IMR-90 (cell line): ENCODE data around the gene ABCA2. TPM values are rescaled to one million over a fixed set of nuclear protein-coding genes. Genes with fewer than 3 reads are reported as not detected.

ENCODE experiments used
- ATAC-seq: fragments of 200-7000 bp; cut with Tn5 transposase; 2 replicates; pipeline ENCODE4 v1.9.1; 2020; ENCODE audit warnings: low read depth, mild to moderate bottlenecking, moderate library complexity
- BruUV-seq: library from RNA; stranded (reverse); fragments of 400-500 nt; replicated peaks from 2 replicates; lab custom pipeline; 2021; lab: Mats Ljungman, UMichigan
- CTCF ChIA-PET: fragments of 300-600 bp; formaldehyde crosslinking; extraction: SDS; loops from one replicate; lab custom pipeline; 2021; ENCODE audit warnings: antibody characterized with exemption; lab: Yijun Ruan, JAX
- POLR2A ChIA-PET: fragments of 300-600 bp; sonication (Branson Sonifier 250); formaldehyde crosslinking; loops from one replicate; lab custom pipeline; 2022; ENCODE audit warnings: antibody characterized with exemption; ENCODE audit not compliant: unreplicated experiment; lab: Charles Lee
- DNase-seq: peaks from one replicate; pipeline ENCODE4 v3.0.0; 2013
- H2AFZ ChIP-seq: replicated peaks from 2 replicates; pipeline ENCODE3; 2013; ENCODE audit warnings: low read length, mild to moderate bottlenecking; ENCODE audit not compliant: poor library complexity
- H2AK5ac ChIP-seq: 2 replicates; pipeline ENCODE4 v1.6.1; 2013; ENCODE audit warnings: low read depth, low read length, inconsistent platforms
- H2AK9ac ChIP-seq: replicated peaks from 2 replicates; pipeline ENCODE3; 2013; ENCODE audit warnings: mild to moderate bottlenecking, low read depth, low read length, moderate library complexity; ENCODE audit not compliant: poor library complexity
- H2BK120ac ChIP-seq: 2 replicates; pipeline ENCODE4 v1.6.1; 2013; ENCODE audit warnings: low read depth, low read length, inconsistent platforms
- H2BK15ac ChIP-seq: 3 replicates; pipeline ENCODE4 v1.6.1; 2013; ENCODE audit warnings: low read depth, low read length, inconsistent platforms
- H2BK20ac ChIP-seq: 2 replicates; pipeline ENCODE4 v1.6.1; 2013; ENCODE audit warnings: low read depth, mild to moderate bottlenecking, inconsistent platforms, low read length, moderate library complexity
- H2BK5ac ChIP-seq: 2 replicates; pipeline ENCODE4 v1.6.1; 2013; ENCODE audit warnings: mild to moderate bottlenecking, low read depth, low read length, inconsistent platforms; ENCODE audit not compliant: poor library complexity, severe bottlenecking
- H3K14ac ChIP-seq: replicated peaks from 2 replicates; pipeline ENCODE4 v1.6.1; 2013; ENCODE audit warnings: low read depth, low read length, inconsistent platforms
- H3K18ac ChIP-seq: 2 replicates; pipeline ENCODE4 v1.6.1; 2013; ENCODE audit warnings: low read depth, low read length, control low read depth
- H3K23ac ChIP-seq: 2 replicates; pipeline ENCODE4 v1.6.1; 2013; ENCODE audit warnings: low read depth, low read length, inconsistent platforms
- H3K27ac ChIP-seq: 2 replicates; pipeline ENCODE4 v1.5.1; 2013; ENCODE audit warnings: mild to moderate bottlenecking, control low read depth, low read length; ENCODE audit not compliant: insufficient read depth
- H3K27me3 ChIP-seq: 2 replicates; pipeline ENCODE4 v1.6.1; 2013; ENCODE audit warnings: low read length; ENCODE audit not compliant: control insufficient read depth, insufficient read depth
- H3K36me3 ChIP-seq: 2 replicates; pipeline ENCODE4 v1.6.1; 2013; ENCODE audit warnings: low read length, mixed read lengths; ENCODE audit not compliant: control insufficient read depth, insufficient read depth
- H3K4ac ChIP-seq: 2 replicates; pipeline ENCODE4 v1.6.1; 2013; ENCODE audit warnings: low read depth, low read length, inconsistent platforms
- H3K4me1 ChIP-seq: 2 replicates; pipeline ENCODE4 v1.6.1; 2013; ENCODE audit warnings: low read length, mixed read lengths; ENCODE audit not compliant: control insufficient read depth, insufficient read depth
- H3K4me2 ChIP-seq: 2 replicates; pipeline ENCODE4 v1.6.1; 2013; ENCODE audit warnings: low read depth, mild to moderate bottlenecking, control low read depth, low read length, moderate library complexity
- H3K4me3 ChIP-seq: 2 replicates; pipeline ENCODE4 v1.5.1; 2013; ENCODE audit warnings: low read depth, mild to moderate bottlenecking, control low read depth, low read length, moderate library complexity; ENCODE audit not compliant: insufficient read depth
- H3K56ac ChIP-seq: 2 replicates; pipeline ENCODE4 v1.6.1; 2013; ENCODE audit warnings: low read length, inconsistent platforms; ENCODE audit not compliant: insufficient read depth; ENCODE audit errors: extremely low read depth
- H3K79me1 ChIP-seq, 2 experiments: 2 replicates each; pipeline ENCODE4 v1.6.1; 2013; ENCODE audit warnings: low read length in 2 of 2, inconsistent platforms in 1 of 2, low read depth in 1 of 2
- H3K9ac ChIP-seq: 2 replicates; pipeline ENCODE4 v1.6.1; 2013; ENCODE audit warnings: low read depth, low read length, control low read depth
- H3K9me1 ChIP-seq: 2 replicates; pipeline ENCODE4 v1.6.1; 2013; ENCODE audit warnings: low read length, inconsistent platforms; ENCODE audit not compliant: insufficient read depth
- H3K9me3 ChIP-seq: 2 replicates; pipeline ENCODE4 v1.6.1; 2013; ENCODE audit warnings: low read length; ENCODE audit not compliant: control insufficient read depth, insufficient read depth
- H4K20me1 ChIP-seq: 2 replicates; pipeline ENCODE4 v1.6.1; 2013; ENCODE audit warnings: low read length, inconsistent platforms; ENCODE audit not compliant: insufficient read depth
- H4K5ac ChIP-seq: 2 replicates; pipeline ENCODE4 v1.6.1; 2013; ENCODE audit warnings: mild to moderate bottlenecking, low read depth, low read length, control low read depth
- H4K8ac ChIP-seq, 2 experiments: 2 replicates each; pipeline ENCODE4 v1.6.1; 2013; ENCODE audit warnings: low read depth in 2 of 2, low read length in 2 of 2, control low read depth in 1 of 2, inconsistent platforms in 1 of 2
- H4K91ac ChIP-seq: 2 replicates; pipeline ENCODE4 v1.6.1; 2013; ENCODE audit warnings: low read depth, low read length, inconsistent platforms; ENCODE audit not compliant: insufficient read depth
- CEBPB ChIP-seq: IDR thresholded peaks from 2 replicates; pipeline ENCODE4 v1.6.1; 2012; ENCODE audit warnings: low read depth, low read length, improper control_type of control experiment
- MXI1 ChIP-seq: IDR thresholded peaks from 2 replicates; pipeline ENCODE4 v1.6.1; 2012; ENCODE audit warnings: low read depth, mild to moderate bottlenecking, low read length, moderate library complexity, borderline replicate concordance
- WGBS, 2 experiments: methylation state at CpG; one replicate each; pipeline versions ENCODE4 v1.1.5 to v1.1.7; 2013; ENCODE audit warnings: missing lambda C conversion rate in 2 of 2; ENCODE audit not compliant: insufficient read length in 1 of 2; ENCODE audit errors: extremely low coverage in 2 of 2; 5-methylcytosine and 5-hydroxymethylcytosine counted together
- dilution Hi-C: fragments of 300-500 bp; cut with HindIII; formaldehyde crosslinking; loops from one replicate; pipeline ENCODE4 v1.14.3; 2018; ENCODE audit warnings: low sequenced_read_pairs; ENCODE audit not compliant: unreplicated experiment
- in situ Hi-C: fragments of 300-500 bp; cut with MboI; formaldehyde crosslinking; loops from 3 replicates; pipeline ENCODE4 v1.14.3; 2019; ENCODE audit warnings: low sequenced_read_pairs, inconsistent platforms, mixed read lengths
- intact Hi-C: fragments of 100-400 bp; cut with micrococcal nuclease; formaldehyde crosslinking; loops from 2 replicates; pipeline ENCODE4 v1.10.0; 2022
- polyA plus RNA-seq, 3 experiments: library from polyadenylated mRNA; depleted of rRNA; stranded (reverse); fragments of >200 nt; gene quantifications; 2 replicates each; pipeline ENCODE4 v1.2.3, GENCODE V29; 2012; ENCODE audit warnings: low replicate concordance in 1 of 3
- total RNA-seq: library from RNA; depleted of rRNA; stranded (reverse); fragments of >200 nt; gene quantifications from 2 replicates; pipeline ENCODE4 v1.2.3, GENCODE V29; 2012
- TF ChIP-seq, protein P1 (sequence below): conservative IDR thresholded peaks from 2 replicates; pipeline ENCODE4 v1.5.1; 2012; ENCODE audit warnings: mild to moderate bottlenecking, low read depth, low read length, improper control_type of control experiment

ABCA2 gene
- total and polyA plus RNA-seq, 2 of the 4 experiments (the other 2 are of a cell fraction) = 3.8 to 46.0 TPM

DNA sequence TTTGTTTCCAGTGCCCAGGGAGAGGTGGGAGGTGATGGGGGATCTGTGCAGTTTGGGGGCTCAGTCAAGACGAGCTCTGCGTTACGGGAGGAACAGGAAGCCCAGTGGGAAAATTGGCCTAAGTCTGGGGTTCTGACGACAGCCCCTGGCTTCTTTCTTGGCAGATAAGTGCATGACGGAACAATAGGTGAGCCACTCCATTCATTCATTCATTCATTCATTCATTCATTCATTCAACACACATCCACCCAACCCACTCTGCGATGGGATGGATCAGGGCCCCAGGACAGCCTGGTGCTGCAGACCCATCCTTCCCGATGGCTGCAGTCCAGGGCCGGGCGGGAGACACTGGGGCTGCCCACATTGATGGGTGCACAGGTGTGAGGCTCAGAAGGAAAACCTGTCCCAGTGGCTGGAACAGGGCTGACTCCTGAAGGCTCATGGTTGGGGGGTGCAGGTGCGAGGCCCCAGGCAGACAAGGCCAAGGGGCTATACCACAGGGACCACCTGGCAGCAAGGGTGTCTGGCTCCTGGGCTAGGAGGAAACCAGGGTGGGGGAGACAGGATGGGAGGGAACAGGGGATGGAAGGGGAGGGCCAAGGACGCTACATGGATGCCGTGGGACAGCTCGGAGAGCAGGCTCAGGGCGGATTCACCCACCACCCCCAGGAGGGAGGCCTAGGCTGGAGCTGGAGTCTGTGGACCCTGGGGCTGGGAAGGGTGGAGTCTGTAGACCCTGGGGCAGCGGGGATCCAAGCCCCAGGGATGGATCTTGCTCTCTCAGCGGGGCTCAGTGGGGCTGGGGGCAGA lies 47.2 kb downstream of the ABCA2 start:
- ATAC-seq (no peak), DNase-seq (no peak)
- TF ChIP-seq, protein P1, sequence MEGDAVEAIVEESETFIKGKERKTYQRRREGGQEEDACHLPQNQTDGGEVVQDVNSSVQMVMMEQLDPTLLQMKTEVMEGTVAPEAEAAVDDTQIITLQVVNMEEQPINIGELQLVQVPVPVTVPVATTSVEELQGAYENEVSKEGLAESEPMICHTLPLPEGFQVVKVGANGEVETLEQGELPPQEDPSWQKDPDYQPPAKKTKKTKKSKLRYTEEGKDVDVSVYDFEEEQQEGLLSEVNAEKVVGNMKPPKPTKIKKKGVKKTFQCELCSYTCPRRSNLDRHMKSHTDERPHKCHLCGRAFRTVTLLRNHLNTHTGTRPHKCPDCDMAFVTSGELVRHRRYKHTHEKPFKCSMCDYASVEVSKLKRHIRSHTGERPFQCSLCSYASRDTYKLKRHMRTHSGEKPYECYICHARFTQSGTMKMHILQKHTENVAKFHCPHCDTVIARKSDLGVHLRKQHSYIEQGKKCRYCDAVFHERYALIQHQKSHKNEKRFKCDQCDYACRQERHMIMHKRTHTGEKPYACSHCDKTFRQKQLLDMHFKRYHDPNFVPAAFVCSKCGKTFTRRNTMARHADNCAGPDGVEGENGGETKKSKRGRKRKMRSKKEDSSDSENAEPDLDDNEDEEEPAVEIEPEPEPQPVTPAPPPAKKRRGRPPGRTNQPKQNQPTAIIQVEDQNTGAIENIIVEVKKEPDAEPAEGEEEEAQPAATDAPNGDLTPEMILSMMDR = no peak
- TF ChIP-seq CEBPB (no peak), MXI1 (no peak)
- Histone ChIP-seq H2BK120ac (no peak overlapping the region), H3K23ac (no peak overlapping the region), H4K20me1 (no peaks in the 10 kb centered on the region), H2BK20ac (no peak overlapping the region), H3K36me3 (no peaks in the 10 kb centered on the region), H2BK15ac (no peak overlapping the region), H3K9ac (no peak overlapping the region), H4K91ac (no peak overlapping the region), H3K4me1 (peaks cover 7% of the 10 kb centered on the region; the same call in 1 of the 2 replicates), H3K56ac (no peak overlapping the region), H3K14ac (no peak overlapping the region), H3K4me2 (no peak overlapping the region), H3K18ac (no peak overlapping the region), H3K27me3 (peaks cover 32% of the 10 kb centered on the region), H2BK5ac (no peak overlapping the region), H2AK5ac (no peak overlapping the region), H3K27ac (no peak overlapping the region), H3K9me1 (no peaks in the 10 kb centered on the region), H3K79me1 (no peaks in the 10 kb centered on the region), H4K8ac (no peak overlapping the region), H3K9me3 (no peaks in the 10 kb centered on the region), H3K4me3 (no peak overlapping the region), H3K4ac (no peak overlapping the region), H4K5ac (no peak overlapping the region), H2AFZ (no peak overlapping the region), H2AK9ac (no peak overlapping the region)
- ChIA-PET POLR2A (no interaction called here), CTCF (interaction anchor here (1.2 kb wide), 1 partner anchor 33 kb away, joined by 4 read pairs; no protein-coding TSS in a partner anchor)
- no TSS peak for BruUV-seq
- in situ Hi-C loops (no loop called here), intact Hi-C loops (no loop called here), dilution Hi-C loops (no loop called here)
- WGBS, 2 experiments = 95% methylated on average over 4 of the region's 16 CpGs; no CpG with 5 or more reads in 1 of the 2 experiments
